GM21825 (cell line): ENCODE measurements around the gene ING4.
"Not testable (repeated sequence)": the region's sequence is repeated elsewhere in the genome, so short reads cannot be mapped to it uniquely, and the experiment has no call there.

Experiments
- ATAC-seq: cut with Tn5 transposase; IDR thresholded peaks from one replicate; pipeline ENCODE4 v1.9.1; 2021; ENCODE audit warnings: mild to moderate bottlenecking, moderate library complexity; ENCODE audit not compliant: unreplicated experiment

Gene ING4

GRCh38 chr12:6662906-6663742, at the start of gene ING4:
TSS of gene ING4 (minus strand) at chr12:6663119. CDS start at chr12:6663101, 18 bp downstream.
- ATAC-seq, result peak; percentile 96

- ATAC-seq, result no peak
Observed at GRCh38 chr12:6708960-6709394, 46.1 kb upstream of the ING4 start.

- not testable (repeated sequence) for ATAC-seq
Observed at GRCh38 chr12:6708351-6708750, 45.4 kb upstream of the ING4 start.

- ATAC-seq, result no peak
Observed at GRCh38 chr12:6703631-6704030, 40.7 kb upstream of the ING4 start.

GRCh38 chr12:6701078-6701768, 38.3 kb upstream of the ING4 start:
- no peak for ATAC-seq

DNA sequence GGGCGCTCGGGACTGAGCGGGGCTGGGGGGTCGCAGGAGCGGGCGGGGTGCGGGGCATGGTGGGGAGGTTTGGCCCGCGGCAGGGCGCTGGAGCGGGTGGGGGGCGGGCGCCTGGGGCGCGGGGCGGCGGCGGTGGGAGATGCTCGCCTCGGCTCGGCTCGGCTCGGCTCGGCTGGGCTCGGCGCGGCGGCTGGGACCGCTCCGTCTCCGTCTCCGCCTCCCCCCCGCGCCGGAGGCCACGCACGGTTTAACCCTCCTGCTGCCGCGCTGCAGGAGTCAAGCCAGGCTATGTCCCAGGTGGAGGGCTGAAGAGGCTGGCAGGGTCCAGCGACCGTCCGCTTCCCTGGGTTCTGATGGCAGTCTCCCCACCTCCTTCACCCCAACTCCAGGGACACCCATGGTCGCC, 37.7 kb upstream of the ING4 start, which contains the start of gene PIANP:
Gene PIANP (minus strand): TSS at position 170 of the 406 bp plus-strand sequence. CDS start 2,754 bp downstream, outside the sequence.
- no peak for ATAC-seq

DNA sequence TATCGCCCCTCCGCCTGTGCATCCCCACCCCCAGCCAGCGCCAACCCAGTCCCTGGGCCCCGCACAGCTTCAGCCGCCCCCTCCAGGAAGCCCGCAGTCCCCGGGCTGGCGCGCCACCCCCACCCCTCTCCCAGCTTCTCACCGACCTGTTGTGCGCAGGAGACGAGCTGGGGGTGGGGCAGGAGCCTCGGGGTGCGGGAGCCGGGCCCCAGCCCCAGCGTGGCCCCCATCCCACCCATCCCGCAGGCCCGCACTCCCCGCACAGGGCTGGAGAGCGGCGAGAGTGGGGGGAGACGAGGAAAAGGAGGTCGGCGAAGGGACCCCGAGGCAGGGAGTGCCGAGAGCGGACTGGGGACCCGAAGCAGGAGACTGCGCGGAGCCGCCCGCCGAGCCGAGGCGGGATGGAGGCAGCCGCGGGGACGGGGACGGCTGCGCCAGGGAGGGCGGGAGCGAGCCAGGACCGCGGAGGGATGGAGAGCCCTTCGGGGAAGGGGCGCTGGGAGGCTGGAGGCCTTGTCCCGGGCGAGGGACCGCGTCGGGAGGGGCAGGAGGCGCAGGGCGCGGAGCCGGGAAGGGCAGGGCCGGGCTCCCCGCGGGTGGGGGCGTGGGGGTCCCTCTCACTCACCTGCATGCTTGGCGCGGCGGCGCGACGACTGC, 37.2 kb upstream of the ING4 start:
- ATAC-seq, result no peak

DNA sequence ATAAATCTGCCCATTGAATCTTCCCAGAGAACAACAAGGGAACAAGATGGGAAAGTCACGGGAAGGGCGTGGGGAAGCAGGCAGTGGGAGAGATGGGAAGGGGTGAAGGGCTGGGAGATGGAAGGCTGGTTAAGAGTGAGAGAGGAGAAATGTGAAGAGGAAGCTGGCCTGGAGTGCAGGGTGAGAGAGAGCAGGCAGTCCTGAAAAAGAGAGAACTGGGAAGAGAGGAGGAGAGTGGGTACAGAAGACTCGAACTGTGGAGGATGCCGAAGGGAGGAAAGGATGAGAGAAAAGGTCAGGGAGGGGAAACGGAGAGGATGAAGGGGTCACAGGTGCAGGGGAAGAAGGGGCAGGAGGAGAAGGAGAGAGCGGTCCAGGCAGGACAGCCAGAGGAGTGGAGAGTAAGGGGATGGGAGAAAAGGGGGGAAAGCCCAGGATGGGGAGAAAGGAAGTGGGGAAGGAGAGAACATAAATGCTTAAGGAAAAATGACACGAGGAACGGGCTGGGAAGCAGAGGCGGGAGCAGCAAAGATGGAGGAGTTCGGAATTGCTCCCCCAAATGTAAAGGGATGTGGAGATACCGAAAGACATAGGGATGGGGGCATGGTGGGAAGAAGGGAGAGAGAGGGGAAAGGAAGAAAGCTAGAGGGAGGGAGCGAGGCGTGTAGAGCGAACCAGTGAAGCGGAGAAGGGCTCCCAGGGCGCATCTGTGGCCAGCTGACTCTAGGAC, 36.5 kb upstream of the ING4 start:
- no peak for ATAC-seq

DNA sequence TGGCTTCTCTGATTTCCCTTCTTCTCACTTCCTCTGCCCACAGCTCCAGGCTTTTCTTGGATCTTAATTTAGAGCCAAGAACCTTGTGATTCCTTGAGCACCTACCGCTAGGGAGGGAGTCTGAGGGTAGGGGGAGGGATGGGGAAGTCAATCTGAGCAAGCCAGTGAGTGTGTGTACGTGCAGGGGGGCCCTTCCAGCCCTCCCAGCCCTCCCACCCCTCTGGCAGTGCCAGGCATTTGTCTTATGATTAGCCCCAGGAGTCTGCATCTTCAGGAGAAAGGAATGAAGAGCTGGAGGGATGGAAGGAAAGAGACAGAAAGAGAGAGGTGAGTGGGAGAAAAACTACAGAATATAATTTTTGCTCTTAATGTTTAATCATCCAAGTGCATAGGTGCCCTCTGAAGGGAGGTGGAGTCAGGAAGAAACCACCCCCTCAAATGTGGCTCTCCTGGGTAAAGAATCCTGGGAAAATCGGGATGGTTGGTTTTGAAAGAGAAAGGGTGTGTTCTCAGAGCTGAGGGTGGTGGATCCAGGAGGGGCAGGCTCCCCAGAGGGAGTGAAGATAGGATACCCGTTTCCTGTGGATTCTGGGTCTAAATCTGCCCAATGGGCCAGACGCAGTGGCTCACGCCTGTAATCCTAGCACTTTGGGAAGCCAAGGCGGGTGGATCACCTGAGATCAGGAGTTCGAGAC, 35.6 kb upstream of the ING4 start:
- ATAC-seq, result no peak

DNA sequence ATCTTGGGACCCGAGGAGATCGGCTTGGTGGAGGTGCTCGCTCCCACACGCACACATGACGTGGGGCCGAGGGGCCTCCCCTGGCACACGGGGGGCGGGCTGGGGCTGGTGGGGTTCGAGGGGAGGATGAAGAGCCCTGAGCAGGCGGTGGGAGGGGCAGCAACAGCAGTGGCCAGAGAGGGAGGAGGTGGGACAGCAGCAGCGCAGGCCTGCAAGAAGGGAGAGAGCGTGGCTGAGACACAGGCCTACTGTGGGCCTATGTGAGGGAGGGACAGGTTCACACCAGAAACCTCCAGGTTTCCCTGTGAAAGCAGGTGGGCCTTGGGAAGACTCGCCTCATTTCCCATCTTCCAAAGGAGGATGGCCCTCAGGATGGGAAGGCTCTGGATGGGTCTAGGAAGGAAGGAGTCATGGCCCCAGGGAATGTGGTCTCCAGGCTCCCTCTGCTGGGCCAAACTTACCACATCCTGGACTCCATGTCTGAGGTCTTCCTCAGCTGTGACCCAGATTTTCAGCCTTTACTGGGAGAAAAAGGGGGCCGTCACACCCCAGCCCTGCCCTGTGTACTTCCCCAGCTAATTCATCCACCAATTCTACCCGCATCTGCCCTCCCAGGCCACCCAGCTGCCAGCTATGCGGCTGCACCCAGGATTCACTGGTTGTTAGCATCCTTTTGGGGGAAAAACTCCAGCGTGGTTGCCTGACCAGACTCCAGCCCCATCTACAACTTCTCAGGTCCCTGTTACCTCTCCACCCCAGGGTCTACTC, 34.8 kb upstream of the ING4 start:
- no peak for ATAC-seq

DNA sequence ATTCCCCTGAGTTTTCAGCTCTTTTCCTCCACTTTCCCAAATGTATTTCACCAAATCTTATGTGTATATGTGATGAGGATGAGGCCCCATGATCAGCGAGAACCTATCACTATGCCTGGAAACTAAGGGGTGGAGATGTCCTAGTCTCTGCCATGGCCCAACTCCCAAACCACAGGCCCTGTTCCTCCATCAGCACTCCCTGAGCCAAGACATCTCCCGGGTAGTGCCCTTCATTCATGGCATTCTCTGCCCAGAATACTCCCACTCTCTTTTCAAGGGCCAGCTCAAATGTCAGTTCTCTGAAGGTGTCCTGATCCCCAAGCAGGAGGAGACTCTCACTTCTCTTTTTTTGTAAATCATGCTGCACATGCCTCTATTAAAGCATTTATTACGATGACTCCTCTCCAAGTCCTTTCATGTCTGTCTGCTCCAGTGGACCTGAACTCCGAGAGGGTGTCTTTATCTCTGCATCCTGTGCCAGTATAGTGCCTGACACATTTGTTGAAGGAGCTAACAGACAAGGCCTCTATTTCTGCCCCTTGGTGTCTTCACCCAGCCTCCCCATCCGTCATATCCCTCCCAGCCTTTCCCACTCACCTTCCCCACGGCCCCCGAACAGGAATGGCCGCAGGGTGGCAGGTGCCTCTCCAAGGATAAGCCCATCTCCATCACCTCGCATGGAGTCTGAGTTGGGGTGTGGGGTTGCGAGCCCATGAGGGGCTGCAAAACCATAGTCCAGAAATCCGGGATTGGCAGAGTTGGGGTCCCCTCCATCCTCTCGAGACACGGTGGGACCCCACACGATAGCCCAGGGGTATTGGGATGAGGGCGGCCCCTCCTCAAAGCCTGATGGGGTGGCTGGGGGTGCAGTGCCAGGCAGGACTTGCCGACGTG, 34.0 kb upstream of the ING4 start:
- no peak for ATAC-seq

DNA sequence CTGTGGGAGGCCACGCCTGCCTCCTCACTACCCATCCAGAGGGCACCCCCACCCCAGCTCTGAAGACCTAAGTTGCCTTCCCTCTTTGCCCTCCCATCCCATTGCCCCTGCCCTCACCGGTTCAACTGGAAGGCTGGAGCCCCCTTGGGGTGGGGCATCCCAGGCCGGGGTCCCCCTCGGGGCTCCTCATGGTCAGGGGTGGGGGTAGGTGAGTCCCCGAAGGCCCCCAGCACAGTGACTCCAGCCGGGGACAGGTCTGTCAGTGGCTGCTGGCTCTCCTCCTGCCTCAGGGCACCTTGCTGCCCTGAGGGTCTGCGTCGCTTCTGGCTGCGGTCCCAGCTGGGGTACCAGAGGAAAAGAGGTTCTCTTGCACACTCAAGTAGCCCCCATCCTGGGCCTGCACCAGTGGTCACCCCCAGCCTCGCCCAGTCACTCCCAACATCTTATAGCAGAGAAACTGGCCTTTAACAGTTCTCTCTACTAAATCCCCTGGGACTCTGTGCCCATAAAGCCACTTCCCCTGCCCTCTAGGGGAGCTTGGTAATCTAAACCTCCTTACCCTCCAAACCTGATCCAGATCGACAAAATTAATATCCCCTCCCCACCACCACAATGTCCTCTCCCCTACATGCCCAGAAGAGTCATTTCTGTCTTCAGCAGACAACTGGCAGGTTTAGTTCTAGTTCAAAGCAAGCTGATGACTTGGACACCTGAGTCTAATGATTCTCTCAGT, 32.6 kb upstream of the ING4 start:
- no peak for ATAC-seq

DNA sequence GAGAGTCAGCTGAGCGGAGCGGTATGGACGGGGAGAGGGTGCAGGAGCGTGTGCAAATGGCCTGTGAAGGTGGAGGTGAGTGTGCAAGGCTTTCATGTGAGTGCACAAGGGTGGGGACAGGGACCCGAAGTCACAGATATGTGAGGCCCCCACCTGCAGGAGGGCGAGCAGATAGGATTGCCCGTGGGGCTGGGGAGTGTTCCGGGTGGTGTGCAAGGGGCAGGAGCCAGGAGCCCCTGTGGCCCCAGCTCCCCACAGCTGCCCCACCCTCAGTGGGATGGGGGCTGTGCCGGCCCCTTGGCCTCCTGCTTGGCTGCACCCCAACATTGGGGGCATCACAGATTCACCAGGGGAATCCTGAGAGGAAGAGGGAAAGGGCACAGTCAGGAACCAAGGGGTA, 31.8 kb upstream of the ING4 start:
- ATAC-seq, result no peak

DNA sequence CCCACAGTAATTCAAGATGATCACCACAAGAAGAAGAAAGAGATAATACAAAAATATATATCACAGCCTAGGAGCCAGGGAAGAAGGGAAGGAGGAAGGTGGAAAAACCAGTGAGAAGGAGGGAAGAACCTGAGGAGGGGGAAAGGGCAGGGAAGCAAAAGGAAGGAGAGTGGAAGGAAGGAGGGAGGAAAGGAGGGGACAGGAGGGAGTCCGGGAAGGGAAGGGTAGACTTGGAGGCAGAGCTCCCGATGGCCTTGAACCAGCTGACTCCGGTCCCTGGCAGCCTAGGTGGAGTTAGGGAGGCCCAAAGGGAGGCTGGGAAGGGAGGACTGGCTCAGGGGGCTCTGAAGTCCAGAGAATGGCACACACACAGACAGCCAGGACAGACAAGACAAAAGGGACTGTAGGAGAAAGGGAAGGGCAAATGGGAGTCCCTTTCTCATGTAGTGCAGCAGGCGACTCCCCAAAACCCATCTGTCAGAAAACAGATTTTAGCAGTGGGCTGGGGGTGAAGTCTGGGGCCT, 31.0 kb upstream of the ING4 start:
- ATAC-seq, result no peak

DNA sequence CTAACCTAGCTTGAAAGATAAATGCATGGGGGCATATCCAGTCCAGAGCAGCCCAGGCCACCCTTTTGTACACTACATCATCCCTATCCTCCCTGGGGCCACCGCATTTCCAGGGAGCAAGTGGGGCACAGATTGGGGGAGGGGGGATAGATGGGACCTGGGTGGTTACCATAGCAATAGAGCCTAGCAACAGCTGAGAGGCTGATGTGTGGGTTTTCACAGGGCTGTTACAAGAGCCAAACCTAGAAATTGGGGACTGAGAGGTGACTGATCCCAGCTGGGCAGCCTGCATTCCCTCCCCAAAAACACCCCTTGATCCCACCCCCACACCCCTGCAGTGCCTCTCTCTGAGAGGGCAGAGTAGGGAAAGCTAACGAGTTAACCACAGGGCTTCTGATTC, 30.0 kb upstream of the ING4 start:
- no peak for ATAC-seq

GRCh38 chr12:6691473-6691872, 28.6 kb upstream of the ING4 start:
- ATAC-seq, result no peak

GRCh38 chr12:6688999-6689882, 26.3 kb upstream of the ING4 start, which contains the start of gene ZNF384:
TSS of gene ZNF384 (minus strand) at chr12:6689375. CDS start at chr12:6679520, 9,855 bp downstream.
- ATAC-seq, result peak; percentile 76
